Measurements from ENCODE around the gene NTM.

NTM gene

DNA sequence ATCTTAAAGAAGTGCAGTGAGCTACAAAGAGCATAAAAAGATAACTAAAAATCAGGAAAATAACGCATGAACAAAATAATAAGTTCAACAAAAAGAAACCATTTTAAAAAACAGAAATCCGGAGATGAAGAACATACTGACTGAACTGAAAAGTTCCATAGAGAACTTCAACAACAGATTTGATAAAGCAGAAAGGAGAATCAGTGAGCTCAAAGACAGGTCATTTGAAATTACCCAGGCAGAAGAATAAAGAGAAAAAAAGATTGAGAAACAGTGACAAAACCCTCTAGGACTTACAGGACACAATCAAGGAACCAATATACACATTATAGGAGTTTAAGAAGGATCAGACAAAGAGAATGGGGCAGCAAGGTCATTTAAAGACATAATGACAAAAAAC is 334.3 kb downstream of the NTM start:
- H4K20me1 ChIP-seq (ENCODE audit: insufficient read depth, low read length), result no peaks in the 10 kb centered on the region
- H3K36me3 ChIP-seq (replicated peaks; ENCODE audit: low read depth, low read length), result no peaks in the 10 kb centered on the region
- no peak overlapping the region for H3K9ac ChIP-seq (ENCODE audit: low read length)
- H3K4me2 ChIP-seq (ENCODE audit: low read length), result no peak overlapping the region
- no peaks in the 10 kb centered on the region for H3K79me2 ChIP-seq (ENCODE audit: low read length)
- no peak overlapping the region for H3K4me3 ChIP-seq (ENCODE audit: low read length)
- no peak overlapping the region for H2AFZ ChIP-seq (ENCODE audit: low read depth, low read length)
- no peak for TF ChIP-seq EZH2phosphoT487 (IDR thresholded peaks at IDR 0.05; ENCODE audit: low read depth)
- TF ChIP-seq CTCF (IDR thresholded peaks at IDR 0.05; ENCODE audit: low read depth, low read length), result no peak
- H3K27me3 ChIP-seq (ENCODE audit: low read depth, low read length), result no peaks in the 10 kb centered on the region
- no peak overlapping the region for H3K27ac ChIP-seq (ENCODE audit: low read length)
- peaks cover 5% of the 10 kb centered on the region; the same call in 1 of the 2 replicates for H3K9me3 ChIP-seq (ENCODE audit: insufficient read depth, low read length)
- no peaks in the 10 kb centered on the region for H3K4me1 ChIP-seq (ENCODE audit: low read length)

- Histone ChIP-seq H3K27me3 (ENCODE audit: low read depth, low read length) (no peaks in the 10 kb centered on the region), H3K9me3 (ENCODE audit: insufficient read depth, low read length) (no peaks in the 10 kb centered on the region), H3K36me3 (replicated peaks; ENCODE audit: low read depth, low read length) (no peaks in the 10 kb centered on the region), H3K4me1 (ENCODE audit: low read length) (no peaks in the 10 kb centered on the region), H3K4me2 (ENCODE audit: low read length) (no peak overlapping the region), H3K79me2 (ENCODE audit: low read length) (no peaks in the 10 kb centered on the region), H4K20me1 (ENCODE audit: insufficient read depth, low read length) (no peaks in the 10 kb centered on the region), H3K4me3 (ENCODE audit: low read length) (no peak overlapping the region), H2AFZ (ENCODE audit: low read depth, low read length) (no peak overlapping the region), H3K27ac (ENCODE audit: low read length) (no peak overlapping the region), H3K9ac (ENCODE audit: low read length) (no peak overlapping the region)
- TF ChIP-seq EZH2phosphoT487 (IDR thresholded peaks at IDR 0.05; ENCODE audit: low read depth), result no peak
- TF ChIP-seq CTCF (IDR thresholded peaks at IDR 0.05; ENCODE audit: low read depth, low read length), result no peak
Observed at GRCh38 chr11:131710511-131710910, 340.1 kb downstream of the NTM start.

GRCh38 chr11:131712897-131713296 is 342.5 kb downstream of the NTM start:
- no peak for TF ChIP-seq CTCF (IDR thresholded peaks at IDR 0.05; ENCODE audit: low read depth, low read length)
- TF ChIP-seq EZH2phosphoT487 (IDR thresholded peaks at IDR 0.05; ENCODE audit: low read depth), result no peak
- Histone ChIP-seq H3K9me3 (ENCODE audit: insufficient read depth, low read length) (no peaks in the 10 kb centered on the region), H3K79me2 (ENCODE audit: low read length) (no peaks in the 10 kb centered on the region), H3K27me3 (ENCODE audit: low read depth, low read length) (no peaks in the 10 kb centered on the region; the same call in 1 of the 2 replicates), H3K4me1 (ENCODE audit: low read length) (no peaks in the 10 kb centered on the region), H2AFZ (ENCODE audit: low read depth, low read length) (no peak overlapping the region), H4K20me1 (ENCODE audit: insufficient read depth, low read length) (no peaks in the 10 kb centered on the region), H3K9ac (ENCODE audit: low read length) (no peak overlapping the region), H3K36me3 (replicated peaks; ENCODE audit: low read depth, low read length) (no peaks in the 10 kb centered on the region), H3K27ac (ENCODE audit: low read length) (no peak overlapping the region), H3K4me2 (ENCODE audit: low read length) (no peak overlapping the region), H3K4me3 (ENCODE audit: low read length) (no peak overlapping the region)

- H4K20me1 ChIP-seq (ENCODE audit: insufficient read depth, low read length), result no peaks in the 10 kb centered on the region
- no peak overlapping the region for H2AFZ ChIP-seq (ENCODE audit: low read depth, low read length)
- H3K27me3 ChIP-seq (ENCODE audit: low read depth, low read length), result no peaks in the 10 kb centered on the region; the same call in 1 of the 2 replicates
- no peaks in the 10 kb centered on the region for H3K9me3 ChIP-seq (ENCODE audit: insufficient read depth, low read length)
- no peaks in the 10 kb centered on the region for H3K36me3 ChIP-seq (replicated peaks; ENCODE audit: low read depth, low read length)
- no peak overlapping the region for H3K27ac ChIP-seq (ENCODE audit: low read length)
- no peak overlapping the region for H3K4me2 ChIP-seq (ENCODE audit: low read length)
- H3K4me3 ChIP-seq (ENCODE audit: low read length), result no peak overlapping the region
- TF ChIP-seq CTCF (IDR thresholded peaks at IDR 0.05; ENCODE audit: low read depth, low read length) (no peak), EZH2phosphoT487 (IDR thresholded peaks at IDR 0.05; ENCODE audit: low read depth) (no peak)
- H3K79me2 ChIP-seq (ENCODE audit: low read length), result no peaks in the 10 kb centered on the region
- H3K9ac ChIP-seq (ENCODE audit: low read length), result no peak overlapping the region
- H3K4me1 ChIP-seq (ENCODE audit: low read length), result no peaks in the 10 kb centered on the region
Observed at GRCh38 chr11:131713529-131714134, 343.2 kb downstream of the NTM start.

Data from OCI-LY3 (cell line).